Activated CD8-positive, alpha-beta T cell treated with anti-CD3 and anti-CD28 coated beads, Interleukin-2, amount 10 ng/mL, durations not matched to agents 7 days and 5 days (primary cell): ENCODE results near the gene MPPED2. TPM values are rescaled to one million over a fixed set of nuclear protein-coding genes. Genes with fewer than 3 reads are reported as not detected.

ENCODE experiments used
- ATAC-seq: fragments of 150-1000 bp; cut with Tn5 transposase; one replicate; pipeline ENCODE4 v1.10.0; 2021; ENCODE audit warnings: moderate library complexity
- CTCF ChIA-PET: fragments of 350-600 bp; sonication (Branson Sonifier 250); formaldehyde crosslinking; loops from one replicate; lab custom pipeline; 2021; ENCODE audit warnings: antibody characterized with exemption; lab: Charles Lee
- POLR2A ChIA-PET: fragments of 350-600 bp; sonication (Branson Sonifier 250); formaldehyde crosslinking; loops from one replicate; lab custom pipeline; 2021; ENCODE audit warnings: antibody characterized with exemption; lab: Charles Lee
- DNase-seq: peaks from one replicate; pipeline ENCODE4 v3.0.0-alpha.2; 2020
- H3K27ac Mint-ChIP-seq: one replicate; pipeline ENCODE4 v1.8.0; 2021; ENCODE audit warnings: mild to moderate bottlenecking, mixed read lengths
- H3K27me3 Mint-ChIP-seq: one replicate; pipeline ENCODE4 v1.8.0; 2021; ENCODE audit warnings: low read depth, mixed read lengths
- H3K36me3 Mint-ChIP-seq: one replicate; pipeline ENCODE4 v1.8.0; 2021; ENCODE audit warnings: low read depth, mixed read lengths
- H3K4me1 Mint-ChIP-seq: one replicate; pipeline ENCODE4 v1.8.0; 2021; ENCODE audit warnings: low read depth, mixed read lengths
- H3K4me3 Mint-ChIP-seq: one replicate; pipeline ENCODE4 v1.8.0; 2021; ENCODE audit warnings: mild to moderate bottlenecking, mixed read lengths
- H3K9me3 Mint-ChIP-seq: one replicate; pipeline ENCODE4 v1.8.0; 2022; ENCODE audit warnings: mixed read lengths; ENCODE audit not compliant: insufficient read depth
- total RNA-seq, 2 experiments: library from RNA; stranded (reverse); gene quantifications; one replicate each; pipeline ENCODE4 v1.2.3, GENCODE V29; 2021

Gene MPPED2
- total RNA-seq, 2 experiments from 2014 or later = not detected

DNA sequence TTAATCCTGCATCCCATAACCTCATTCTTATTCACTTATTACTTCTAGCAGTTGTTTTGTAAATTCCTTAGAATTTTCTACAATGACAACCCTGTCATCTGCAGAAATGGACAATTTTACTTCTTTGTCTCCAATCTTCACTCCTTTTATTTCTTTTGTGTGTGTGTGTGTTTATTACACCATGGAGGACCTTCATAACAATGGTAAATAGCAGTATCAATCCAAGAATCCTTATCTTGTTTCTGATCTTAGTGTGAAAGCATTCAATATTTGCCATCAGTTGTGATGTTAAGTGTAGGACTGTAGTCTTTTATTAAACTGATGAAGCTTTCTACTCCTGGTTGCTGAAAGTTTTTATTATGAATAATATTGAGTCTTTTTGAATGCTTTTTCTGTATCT, 109.1 kb downstream of the MPPED2 start:
- Mint-ChIP-seq H3K4me1 (no peaks in the 10 kb centered on the region), H3K4me3 (no peak overlapping the region), H3K36me3 (no peaks in the 10 kb centered on the region), H3K9me3 (no peaks in the 10 kb centered on the region), H3K27ac (no peak overlapping the region), H3K27me3 (peaks cover 7% of the 10 kb centered on the region)
- ATAC-seq (no peak), DNase-seq (no peak)
- POLR2A ChIA-PET = no interaction called here
- CTCF ChIA-PET = no interaction called here

DNA sequence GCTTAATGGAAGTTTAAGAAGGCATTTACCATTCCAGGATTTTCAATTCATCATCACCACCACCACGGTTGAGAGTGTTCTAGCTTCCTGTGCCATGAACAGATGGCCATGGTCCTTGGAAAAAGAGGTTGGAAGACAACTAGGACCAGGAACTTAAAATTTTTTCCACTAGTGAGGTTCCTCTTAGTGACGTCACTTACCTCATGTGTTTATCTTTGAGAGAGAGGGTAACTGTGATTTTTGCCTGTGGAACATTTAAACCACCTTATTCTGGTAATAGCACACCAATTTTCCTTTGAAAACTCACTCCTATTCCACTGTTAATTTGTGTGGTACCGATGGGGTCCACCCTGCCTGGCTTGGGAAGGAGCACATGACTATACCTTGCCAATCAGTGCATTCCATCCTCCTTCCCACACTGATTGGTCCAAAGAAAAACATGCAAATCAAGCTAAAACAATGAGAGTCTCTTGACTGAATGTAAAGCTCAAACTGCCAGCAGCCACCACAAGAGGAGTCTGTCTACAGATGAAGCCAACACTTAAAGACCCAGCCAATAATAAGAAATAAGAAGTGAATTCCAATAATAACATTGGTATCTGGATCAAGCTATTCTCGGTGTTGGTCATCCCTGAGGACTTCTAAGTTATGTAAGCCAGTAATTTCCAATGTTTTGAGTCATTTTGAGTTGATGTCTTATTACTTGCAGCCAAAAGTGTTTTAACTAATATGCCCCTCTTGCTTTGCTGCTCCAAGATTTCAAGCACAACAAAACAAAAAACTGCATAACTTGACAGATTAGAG, 111.8 kb downstream of the MPPED2 start:
- no peaks in the 10 kb centered on the region for H3K4me1 Mint-ChIP-seq
- DNase-seq = no peak
- ChIA-PET CTCF (interaction anchor here (0.6 kb wide), 1 partner anchor 194 kb away, joined by 3 read pairs; no protein-coding TSS in a partner anchor), POLR2A (no interaction called here)
- no peaks in the 10 kb centered on the region for H3K36me3 Mint-ChIP-seq
- no peaks in the 10 kb centered on the region for H3K9me3 Mint-ChIP-seq
- no peak overlapping the region for H3K4me3 Mint-ChIP-seq
- H3K27ac Mint-ChIP-seq = no peak overlapping the region
- peaks cover 4% of the 10 kb centered on the region for H3K27me3 Mint-ChIP-seq
- ATAC-seq = no peak

DNA sequence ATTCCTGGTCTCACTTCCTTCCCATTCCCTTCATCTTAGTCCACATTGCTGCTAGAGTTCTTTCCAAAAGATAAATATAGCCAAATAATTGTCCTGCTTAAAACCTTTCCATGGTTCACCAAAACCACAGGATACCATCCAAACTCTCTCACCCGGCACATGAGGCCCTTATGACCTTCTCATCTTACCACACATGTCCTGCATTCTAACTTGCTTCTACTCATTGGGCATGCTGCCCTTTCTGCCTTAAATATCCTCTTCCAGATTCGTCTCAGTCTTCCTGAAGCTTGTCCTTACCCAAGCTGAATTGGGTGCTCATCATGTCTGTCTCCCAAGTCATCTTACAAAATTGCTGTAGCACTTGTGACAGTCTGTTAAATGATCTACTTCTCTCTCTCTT, 114.9 kb downstream of the MPPED2 start:
- H3K9me3 Mint-ChIP-seq = no peaks in the 10 kb centered on the region
- H3K36me3 Mint-ChIP-seq = no peaks in the 10 kb centered on the region
- no peak for ATAC-seq
- H3K27me3 Mint-ChIP-seq = peaks cover 5% of the 10 kb centered on the region
- ChIA-PET CTCF (no interaction called here), POLR2A (no interaction called here)
- H3K4me3 Mint-ChIP-seq = no peak overlapping the region
- H3K4me1 Mint-ChIP-seq = no peaks in the 10 kb centered on the region
- DNase-seq = no peak
- H3K27ac Mint-ChIP-seq = no peak overlapping the region

DNA sequence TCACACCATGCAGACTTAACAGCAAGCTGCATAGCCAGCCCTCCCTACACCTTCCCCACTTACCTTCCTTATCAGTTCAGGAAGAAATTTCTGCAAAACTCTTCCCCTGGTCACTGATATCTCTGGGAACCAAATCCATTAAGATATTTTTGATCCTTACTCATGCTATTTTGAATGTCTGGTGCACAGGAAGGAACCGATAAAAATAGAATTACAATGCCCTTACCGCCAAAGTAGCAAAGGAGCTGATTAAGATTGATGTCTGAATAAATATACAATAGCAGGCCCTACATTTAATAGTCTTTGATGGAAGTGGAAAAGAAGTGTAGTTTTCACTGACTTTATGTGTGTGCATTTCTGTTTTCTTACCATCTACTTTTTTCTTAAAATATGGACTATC, 117.3 kb downstream of the MPPED2 start:
- H3K27me3 Mint-ChIP-seq = peaks cover 5% of the 10 kb centered on the region

DNA sequence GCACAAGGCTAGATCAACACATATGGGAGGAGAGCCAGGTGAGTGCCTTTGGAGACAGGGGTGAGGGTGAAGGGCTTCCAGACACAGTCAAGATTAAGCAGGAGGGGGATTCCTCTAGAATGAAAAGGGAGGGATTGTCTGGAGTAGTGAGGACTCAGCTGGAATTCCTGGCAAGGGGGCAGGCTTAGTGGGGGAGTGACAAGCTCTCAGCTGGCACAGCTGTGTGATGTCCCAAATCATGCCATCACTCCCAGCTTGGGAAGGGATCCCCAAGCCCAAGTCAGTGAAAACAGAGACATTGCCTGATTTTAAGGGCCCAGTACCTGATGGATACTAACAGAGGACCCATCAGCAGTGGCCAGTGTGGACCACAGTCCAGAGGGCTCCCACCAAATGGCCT, 119.0 kb downstream of the MPPED2 start:
- Mint-ChIP-seq H3K4me1 (no peaks in the 10 kb centered on the region), H3K27me3 (peaks cover 5% of the 10 kb centered on the region), H3K9me3 (no peaks in the 10 kb centered on the region), H3K4me3 (no peak overlapping the region), H3K36me3 (no peaks in the 10 kb centered on the region), H3K27ac (no peak overlapping the region)
- ChIA-PET POLR2A (no interaction called here), CTCF (no interaction called here)
- ATAC-seq (no peak), DNase-seq (no peak)

More for the DNA sequence above, 117.3 kb downstream of the MPPED2 start:
- no peak overlapping the region for H3K4me3 Mint-ChIP-seq
- ChIA-PET POLR2A (no interaction called here), CTCF (no interaction called here)
- ATAC-seq = no peak
- no peak overlapping the region for H3K27ac Mint-ChIP-seq
- no peaks in the 10 kb centered on the region for H3K9me3 Mint-ChIP-seq
- H3K4me1 Mint-ChIP-seq = no peaks in the 10 kb centered on the region
- H3K36me3 Mint-ChIP-seq = no peaks in the 10 kb centered on the region
- no peak for DNase-seq

DNA sequence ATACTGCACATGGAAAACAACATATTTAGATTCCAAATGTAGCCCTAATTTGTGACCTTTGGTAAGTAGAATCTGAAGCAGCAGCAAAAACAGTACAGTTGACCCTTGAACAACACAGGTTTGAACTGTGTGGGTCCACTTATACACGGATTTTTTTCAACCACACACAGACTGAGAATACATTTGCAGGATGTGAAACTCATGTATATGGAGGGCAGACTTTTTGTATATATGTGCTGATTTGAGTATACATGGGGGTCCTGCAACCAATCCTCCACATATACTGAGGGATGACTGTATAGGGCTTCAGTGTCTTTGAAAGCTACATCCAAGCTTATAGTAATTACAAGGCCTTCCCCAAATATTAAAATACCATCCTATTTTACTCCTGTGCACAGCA, 120.5 kb downstream of the MPPED2 start:
- ATAC-seq (no peak), DNase-seq (no peak)
- no peaks in the 10 kb centered on the region for H3K9me3 Mint-ChIP-seq
- ChIA-PET POLR2A (no interaction called here), CTCF (no interaction called here)
- H3K4me1 Mint-ChIP-seq = no peaks in the 10 kb centered on the region
- peaks cover 5% of the 10 kb centered on the region for H3K27me3 Mint-ChIP-seq
- no peaks in the 10 kb centered on the region for H3K36me3 Mint-ChIP-seq
- H3K4me3 Mint-ChIP-seq = no peak overlapping the region
- H3K27ac Mint-ChIP-seq = no peak overlapping the region

DNA sequence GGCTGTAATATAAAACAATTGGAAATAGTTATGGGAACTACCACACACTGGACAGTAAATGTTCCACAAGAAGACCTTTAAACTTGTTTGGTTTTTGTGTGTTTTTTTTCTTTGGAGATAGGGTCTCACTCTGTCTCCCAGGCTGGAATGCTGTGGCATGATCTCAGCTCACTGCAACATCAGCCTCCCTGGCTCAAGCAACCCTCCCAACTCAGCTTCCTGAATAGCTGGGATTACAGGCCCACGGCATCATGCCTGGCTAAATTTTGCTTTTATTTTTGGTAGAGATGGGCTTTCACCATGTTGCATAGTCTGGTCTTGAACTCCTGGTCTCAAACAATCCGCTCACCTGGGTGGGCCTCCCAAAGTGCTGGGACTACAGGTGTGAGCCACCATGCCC, 121.0 kb downstream of the MPPED2 start:
- ATAC-seq (no peak), DNase-seq (no peak)
- Mint-ChIP-seq H3K9me3 (no peaks in the 10 kb centered on the region), H3K36me3 (no peaks in the 10 kb centered on the region), H3K27ac (no peak overlapping the region), H3K4me3 (no peak overlapping the region), H3K27me3 (peaks cover 5% of the 10 kb centered on the region), H3K4me1 (no peaks in the 10 kb centered on the region)
- ChIA-PET POLR2A (no interaction called here), CTCF (no interaction called here)

DNA sequence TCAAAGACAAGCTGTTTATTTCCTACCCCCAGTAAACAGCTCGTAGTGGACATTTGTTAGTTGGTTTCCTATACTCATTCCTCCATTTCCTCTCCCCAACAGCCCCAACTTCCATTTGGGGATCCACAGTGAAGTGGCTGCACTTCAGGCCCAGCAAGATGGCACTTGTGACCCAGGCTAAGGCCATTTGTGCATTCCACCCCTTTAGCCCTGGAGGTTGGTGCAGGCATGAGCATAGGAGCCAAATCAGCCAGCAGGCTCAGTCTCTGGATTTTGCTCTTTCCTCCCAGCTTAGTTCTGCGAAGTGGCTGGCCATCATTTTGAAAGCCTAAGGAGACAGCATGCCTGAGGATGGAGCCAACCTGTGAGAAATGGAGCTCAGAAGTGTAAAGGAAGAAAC, 122.9 kb downstream of the MPPED2 start:
- ChIA-PET POLR2A (no interaction called here), CTCF (no interaction called here)
- Mint-ChIP-seq H3K27me3 (peaks cover under 1% of the 10 kb centered on the region), H3K9me3 (no peaks in the 10 kb centered on the region), H3K4me3 (no peak overlapping the region), H3K36me3 (no peaks in the 10 kb centered on the region), H3K4me1 (no peaks in the 10 kb centered on the region), H3K27ac (no peak overlapping the region)
- no peak for DNase-seq
- ATAC-seq = no peak

DNA sequence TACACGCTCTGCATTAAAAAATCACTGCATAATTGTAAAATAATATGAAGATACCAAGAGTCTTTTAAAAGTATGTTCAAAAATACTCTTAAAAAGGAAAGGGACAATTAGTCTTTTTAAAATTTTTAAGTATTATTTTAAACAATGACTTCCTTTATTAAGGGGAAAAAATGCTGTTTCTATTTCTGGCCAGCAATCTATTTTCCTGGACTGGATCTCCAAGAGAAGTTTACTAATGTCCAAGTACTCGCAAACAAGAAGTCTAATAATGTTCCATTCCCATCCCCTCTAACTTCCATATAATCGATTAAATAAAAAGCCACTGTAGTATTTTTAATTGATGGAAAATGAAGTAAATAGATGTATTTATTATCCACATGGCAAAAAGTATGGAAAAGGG, 123.7 kb downstream of the MPPED2 start:
- Mint-ChIP-seq H3K27ac (no peak overlapping the region), H3K9me3 (no peaks in the 10 kb centered on the region)

DNA sequence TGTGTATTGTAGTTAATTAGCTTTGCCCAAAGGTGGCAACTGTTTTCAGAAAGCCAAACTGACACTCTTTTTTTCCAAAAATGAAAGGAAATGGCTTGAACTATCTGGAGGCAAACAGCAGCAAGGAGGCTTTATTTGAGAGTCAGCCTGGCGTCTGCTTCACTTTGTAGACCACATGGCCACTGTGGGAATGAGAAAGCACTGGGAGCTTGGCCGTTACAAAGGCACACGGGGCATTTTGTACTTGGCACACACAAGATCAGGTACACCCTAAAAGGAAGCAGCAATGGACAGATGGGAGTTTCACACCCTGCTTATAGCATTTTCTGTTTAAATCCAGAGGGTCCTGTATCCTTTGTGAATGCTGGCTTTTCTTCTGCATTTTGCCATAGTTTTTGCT, 126.3 kb downstream of the MPPED2 start:
- DNase-seq = no peak
- POLR2A ChIA-PET = no interaction called here
- CTCF ChIA-PET = no interaction called here
- Mint-ChIP-seq H3K27me3 (no peaks in the 10 kb centered on the region), H3K4me3 (no peak overlapping the region), H3K27ac (no peak overlapping the region), H3K9me3 (no peaks in the 10 kb centered on the region), H3K4me1 (no peaks in the 10 kb centered on the region), H3K36me3 (no peaks in the 10 kb centered on the region)
- ATAC-seq = no peak

More for the DNA sequence above, 123.7 kb downstream of the MPPED2 start:
- Mint-ChIP-seq H3K4me3 (no peak overlapping the region), H3K27me3 (no peaks in the 10 kb centered on the region), H3K36me3 (no peaks in the 10 kb centered on the region), H3K4me1 (no peaks in the 10 kb centered on the region)
- ChIA-PET CTCF (no interaction called here), POLR2A (no interaction called here)
- ATAC-seq = no peak
- DNase-seq = no peak

DNA sequence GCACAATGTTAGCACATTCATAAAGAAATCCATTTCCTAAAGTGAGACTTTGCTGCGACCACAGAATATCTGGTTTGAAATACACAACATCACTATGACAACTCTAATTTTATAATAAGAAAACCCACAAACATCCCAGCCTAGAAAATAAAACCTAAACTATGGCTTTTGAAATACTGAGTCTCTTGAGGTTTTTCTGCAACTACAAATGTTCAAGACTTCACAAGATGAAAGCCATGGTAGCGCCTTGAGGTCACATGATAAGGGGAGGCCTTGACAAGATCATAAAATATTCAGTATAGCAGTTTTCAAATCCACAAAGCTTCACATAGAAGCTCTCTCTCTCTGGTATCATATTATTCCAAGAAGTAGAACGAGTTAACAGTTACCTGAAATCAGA, 126.8 kb downstream of the MPPED2 start:
- CTCF ChIA-PET = no interaction called here
- Mint-ChIP-seq H3K4me3 (no peak overlapping the region), H3K27ac (no peak overlapping the region), H3K27me3 (no peaks in the 10 kb centered on the region), H3K9me3 (no peaks in the 10 kb centered on the region), H3K4me1 (no peaks in the 10 kb centered on the region), H3K36me3 (no peaks in the 10 kb centered on the region)
- DNase-seq (no peak), ATAC-seq (no peak)
- POLR2A ChIA-PET = no interaction called here

DNA sequence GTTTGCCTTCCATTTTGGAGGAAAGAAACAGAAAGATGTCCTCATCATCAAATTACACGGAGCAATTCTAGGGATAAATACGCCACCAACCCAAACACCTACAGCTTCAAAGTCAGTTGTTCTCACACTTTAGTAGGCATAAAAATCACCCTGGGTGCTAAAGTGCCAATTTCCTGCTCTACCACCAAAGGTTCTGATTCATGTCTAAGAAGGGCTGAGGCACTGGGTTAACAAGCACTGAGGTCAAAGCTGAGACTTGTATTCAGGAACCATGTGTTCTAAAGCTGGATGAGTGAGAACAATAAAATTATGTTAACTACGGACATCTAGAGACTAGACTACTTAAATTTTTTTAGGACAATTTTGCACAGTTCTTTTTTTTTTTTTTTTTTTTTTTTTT, 127.6 kb downstream of the MPPED2 start:
- ATAC-seq = no peak
- Mint-ChIP-seq H3K27me3 (no peaks in the 10 kb centered on the region), H3K4me3 (no peak overlapping the region), H3K9me3 (no peaks in the 10 kb centered on the region), H3K36me3 (no peaks in the 10 kb centered on the region), H3K27ac (no peak overlapping the region), H3K4me1 (no peaks in the 10 kb centered on the region)
- ChIA-PET CTCF (no interaction called here), POLR2A (no interaction called here)
- no peak for DNase-seq

DNA sequence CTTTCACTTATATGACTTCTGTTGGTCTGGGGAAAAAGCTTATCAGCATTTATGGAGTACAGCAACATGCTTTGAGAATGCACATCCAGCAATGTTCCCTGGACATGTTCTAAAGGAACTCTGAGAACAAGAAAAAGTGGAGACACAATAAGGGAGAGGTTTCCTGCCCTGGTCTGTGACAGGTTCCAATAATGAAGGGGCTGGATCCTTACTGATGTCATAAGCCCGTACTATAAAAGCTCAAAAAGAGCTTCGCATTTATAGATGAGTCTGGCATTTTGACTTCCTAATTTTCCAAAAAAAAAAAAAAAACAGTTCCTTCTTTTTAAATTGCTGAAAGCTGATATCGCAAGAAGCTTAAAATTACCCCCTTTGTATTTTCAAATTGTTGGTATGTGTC, 129.1 kb downstream of the MPPED2 start:
- H3K27ac Mint-ChIP-seq = no peak overlapping the region
- POLR2A ChIA-PET = no interaction called here
- H3K4me1 Mint-ChIP-seq = no peaks in the 10 kb centered on the region
- no peak overlapping the region for H3K4me3 Mint-ChIP-seq
- CTCF ChIA-PET = no interaction called here
- no peaks in the 10 kb centered on the region for H3K36me3 Mint-ChIP-seq
- DNase-seq (no peak), ATAC-seq (no peak)
- H3K27me3 Mint-ChIP-seq = peaks cover 1% of the 10 kb centered on the region
- no peaks in the 10 kb centered on the region for H3K9me3 Mint-ChIP-seq
